Activated naive CD8-positive, alpha-beta T cell treated with anti-CD3 and anti-CD28 coated beads for 36 hours (primary cell): ENCODE measurements around the gene SLC5A1. TPM values are rescaled to one million over a fixed set of nuclear protein-coding genes. Genes with fewer than 3 reads are reported as not detected.

ENCODE experiments used
- DNase-seq: peaks from one replicate; pipeline ENCODE4 v3.0.0; 2021
- H3K27ac Mint-ChIP-seq: one replicate; pipeline ENCODE4 v1.8.0; 2022; ENCODE audit warnings: mild to moderate bottlenecking, moderate library complexity, mixed read lengths
- H3K27me3 Mint-ChIP-seq: one replicate; pipeline ENCODE4 v1.8.0; 2022; ENCODE audit warnings: mild to moderate bottlenecking, mixed read lengths
- H3K36me3 Mint-ChIP-seq: one replicate; pipeline ENCODE4 v1.8.0; 2021; ENCODE audit warnings: mild to moderate bottlenecking, mixed read lengths
- H3K4me1 Mint-ChIP-seq: one replicate; pipeline ENCODE4 v1.8.0; 2021; ENCODE audit warnings: mixed read lengths
- H3K4me3 Mint-ChIP-seq: one replicate; pipeline ENCODE4 v1.8.0; 2022; ENCODE audit warnings: mild to moderate bottlenecking, moderate library complexity, mixed read lengths
- H3K9me3 Mint-ChIP-seq: one replicate; pipeline ENCODE4 v1.8.0; 2022; ENCODE audit warnings: mixed read lengths
- total RNA-seq, 2 experiments: library from RNA; stranded (reverse); gene quantifications; one replicate each; pipeline ENCODE4 v1.2.3, GENCODE V29; 2021

Gene SLC5A1
- not detected for total RNA-seq

DNA sequence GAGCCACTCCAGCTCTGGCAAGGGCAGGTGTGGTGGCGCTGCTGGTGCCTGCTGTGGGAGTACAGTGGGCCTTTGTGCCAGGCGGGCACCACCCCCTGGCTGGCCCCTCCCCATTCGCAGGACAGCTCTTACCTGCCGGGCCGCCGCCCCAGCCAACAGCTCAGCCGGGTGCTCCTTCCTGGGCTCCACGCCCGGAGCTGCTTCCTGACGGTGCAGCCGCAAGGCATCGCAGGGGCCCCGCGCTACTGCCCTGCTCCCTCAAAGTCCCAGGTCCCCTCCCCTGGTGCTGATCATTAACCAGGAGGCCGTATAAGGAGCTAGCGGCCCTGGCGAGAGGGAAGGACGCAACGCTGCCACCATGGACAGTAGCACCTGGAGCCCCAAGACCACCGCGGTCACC, at the start of gene SLC5A1:
TSS of gene SLC5A1 (plus strand) at position 338 of the 400 bp plus-strand sequence. CDS start at position 359, 21 bp downstream.
- Mint-ChIP-seq H3K4me1 (no peaks in the 10 kb centered on the region), H3K27ac (no peak within 1 kb of the TSS), H3K27me3 (peaks cover 75% of the 10 kb centered on the region), H3K36me3 (no peaks in the 10 kb centered on the region), H3K4me3 (no peak within 1 kb of the TSS), H3K9me3 (no peaks in the 10 kb centered on the region)
- no peak for DNase-seq

DNA sequence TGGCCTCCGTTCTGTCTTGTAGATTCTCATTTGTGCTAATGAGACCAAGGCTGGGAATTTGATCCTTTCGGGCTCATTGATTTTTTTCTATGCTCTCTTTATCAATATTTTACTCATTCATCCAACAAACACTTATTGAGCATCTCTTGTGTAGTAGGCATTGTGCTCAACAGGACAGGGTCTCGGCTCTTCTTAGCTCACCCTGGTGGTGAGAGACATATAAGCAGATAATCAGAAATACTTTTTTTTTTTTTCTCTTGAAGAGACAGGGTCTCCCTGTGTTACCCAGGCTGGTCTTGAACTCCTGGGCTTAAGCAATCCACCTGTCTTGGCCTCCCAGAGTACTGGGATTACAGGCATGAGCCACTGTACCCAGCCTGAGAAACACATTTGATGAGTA, 48.0 kb upstream of the SLC5A1 start:
- Mint-ChIP-seq H3K4me3 (no peak overlapping the region), H3K4me1 (no peaks in the 10 kb centered on the region), H3K27ac (no peak overlapping the region), H3K9me3 (no peaks in the 10 kb centered on the region), H3K36me3 (no peaks in the 10 kb centered on the region), H3K27me3 (peaks cover 5% of the 10 kb centered on the region)
- DNase-seq = no peak

GRCh38 chr22:31995807-31996206, 47.3 kb upstream of the SLC5A1 start:
- Mint-ChIP-seq H3K4me3 (no peak overlapping the region), H3K27me3 (peaks cover 5% of the 10 kb centered on the region), H3K27ac (no peak overlapping the region)

DNA sequence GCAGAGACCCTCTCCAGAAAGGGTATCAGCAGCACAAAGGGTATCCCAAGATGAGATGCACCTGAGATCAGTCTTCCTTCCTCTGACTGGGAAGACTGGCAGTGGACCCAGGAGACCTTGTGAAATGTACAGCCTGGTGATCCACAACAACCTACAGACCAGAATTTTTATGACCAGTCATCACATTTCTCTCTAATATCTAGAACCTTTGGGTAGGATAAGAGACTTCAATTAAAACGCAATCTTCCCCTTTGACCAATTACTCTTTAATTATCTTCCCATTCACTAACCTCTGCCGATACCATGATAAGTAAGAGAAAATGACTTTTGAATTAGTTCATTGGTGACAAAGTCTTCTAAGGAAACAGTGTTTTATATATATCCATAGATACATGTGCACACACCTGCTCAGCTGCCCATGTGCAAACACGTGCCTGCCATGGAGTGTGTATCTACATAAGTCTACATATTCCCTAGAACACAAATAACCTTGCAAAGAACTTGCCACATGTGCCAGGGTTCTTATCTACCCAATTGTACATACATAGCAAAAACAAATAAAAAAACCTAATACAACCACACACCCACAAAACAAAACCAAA, 44.2 kb upstream of the SLC5A1 start:
- H3K27me3 Mint-ChIP-seq = peaks cover 5% of the 10 kb centered on the region
- H3K4me3 Mint-ChIP-seq = no peak overlapping the region
- peaks cover 2% of the 10 kb centered on the region for H3K4me1 Mint-ChIP-seq
- no peak for DNase-seq
- H3K27ac Mint-ChIP-seq = no peak overlapping the region
- no peaks in the 10 kb centered on the region for H3K36me3 Mint-ChIP-seq
- no peaks in the 10 kb centered on the region for H3K9me3 Mint-ChIP-seq

More at GRCh38 chr22:31995807-31996206, 47.3 kb upstream of the SLC5A1 start:
- Mint-ChIP-seq H3K4me1 (peaks cover 2% of the 10 kb centered on the region), H3K36me3 (no peaks in the 10 kb centered on the region), H3K9me3 (no peaks in the 10 kb centered on the region)
- DNase-seq = no peak

GRCh38 chr22:32000181-32000580, 42.9 kb upstream of the SLC5A1 start:
- H3K4me1 Mint-ChIP-seq = peaks cover 2% of the 10 kb centered on the region
- no peak overlapping the region for H3K27ac Mint-ChIP-seq
- H3K27me3 Mint-ChIP-seq = peaks cover 5% of the 10 kb centered on the region
- no peaks in the 10 kb centered on the region for H3K36me3 Mint-ChIP-seq
- no peak for DNase-seq
- H3K9me3 Mint-ChIP-seq = no peaks in the 10 kb centered on the region
- H3K4me3 Mint-ChIP-seq = no peak overlapping the region

- no peak overlapping the region for H3K4me3 Mint-ChIP-seq
- H3K9me3 Mint-ChIP-seq = peaks cover 3% of the 10 kb centered on the region
- DNase-seq = no peak
- no peaks in the 10 kb centered on the region for H3K36me3 Mint-ChIP-seq
- peaks cover 5% of the 10 kb centered on the region for H3K27me3 Mint-ChIP-seq
- no peaks in the 10 kb centered on the region for H3K4me1 Mint-ChIP-seq
- no peak overlapping the region for H3K27ac Mint-ChIP-seq
These were observed 37.6 kb upstream of the SLC5A1 start for GRCh38 chr22:32005453-32005852.

- peaks cover 13% of the 10 kb centered on the region for H3K27me3 Mint-ChIP-seq
- H3K4me3 Mint-ChIP-seq = no peak overlapping the region
- H3K9me3 Mint-ChIP-seq = peaks cover 29% of the 10 kb centered on the region
- no peak overlapping the region for H3K27ac Mint-ChIP-seq
- H3K36me3 Mint-ChIP-seq = peaks cover 3% of the 10 kb centered on the region
- no peaks in the 10 kb centered on the region for H3K4me1 Mint-ChIP-seq
- no peak for DNase-seq
These were observed 29.9 kb upstream of the SLC5A1 start for GRCh38 chr22:32013200-32013599.

DNA sequence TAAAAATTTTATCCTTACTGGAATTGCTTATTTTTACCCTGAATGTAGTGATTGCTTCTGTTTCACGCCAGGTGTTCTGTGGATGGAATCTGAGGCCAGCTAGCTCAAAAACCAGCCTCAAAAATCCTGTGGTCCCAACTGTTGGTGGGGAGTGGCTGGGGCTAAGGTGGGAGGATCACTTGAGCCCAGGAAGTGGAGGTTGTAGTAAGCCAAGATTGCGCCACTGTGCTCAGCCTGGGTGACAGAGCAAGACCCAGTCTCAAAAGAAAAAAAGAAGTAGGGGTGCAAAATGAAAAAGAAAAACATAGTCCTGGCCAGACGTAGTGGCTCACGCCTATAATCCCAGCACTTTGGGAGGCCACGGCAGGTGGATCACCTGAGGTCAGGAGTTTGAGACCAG, 27.0 kb upstream of the SLC5A1 start:
- H3K4me3 Mint-ChIP-seq = no peak overlapping the region
- peaks cover 6% of the 10 kb centered on the region for H3K4me1 Mint-ChIP-seq
- peaks cover 33% of the 10 kb centered on the region for H3K27me3 Mint-ChIP-seq
- H3K9me3 Mint-ChIP-seq = peaks cover 26% of the 10 kb centered on the region
- no peak overlapping the region for H3K27ac Mint-ChIP-seq
- no peak for DNase-seq
- peaks cover 3% of the 10 kb centered on the region for H3K36me3 Mint-ChIP-seq

GRCh38 chr22:32018056-32018455, 25.0 kb upstream of the SLC5A1 start:
- H3K9me3 Mint-ChIP-seq = peaks cover 15% of the 10 kb centered on the region
- no peak overlapping the region for H3K4me3 Mint-ChIP-seq
- peaks cover 38% of the 10 kb centered on the region for H3K27me3 Mint-ChIP-seq
- H3K27ac Mint-ChIP-seq = no peak overlapping the region
- no peak for DNase-seq
- H3K36me3 Mint-ChIP-seq = peaks cover 3% of the 10 kb centered on the region
- peaks cover 6% of the 10 kb centered on the region for H3K4me1 Mint-ChIP-seq

GRCh38 chr22:32020117-32020516, 22.9 kb upstream of the SLC5A1 start:
- H3K27me3 Mint-ChIP-seq = peaks cover 38% of the 10 kb centered on the region
- no peak for DNase-seq
- peaks cover 5% of the 10 kb centered on the region for H3K9me3 Mint-ChIP-seq
- H3K27ac Mint-ChIP-seq = no peak overlapping the region
- H3K4me1 Mint-ChIP-seq = peaks cover 6% of the 10 kb centered on the region
- no peak overlapping the region for H3K4me3 Mint-ChIP-seq
- no peaks in the 10 kb centered on the region for H3K36me3 Mint-ChIP-seq

DNA sequence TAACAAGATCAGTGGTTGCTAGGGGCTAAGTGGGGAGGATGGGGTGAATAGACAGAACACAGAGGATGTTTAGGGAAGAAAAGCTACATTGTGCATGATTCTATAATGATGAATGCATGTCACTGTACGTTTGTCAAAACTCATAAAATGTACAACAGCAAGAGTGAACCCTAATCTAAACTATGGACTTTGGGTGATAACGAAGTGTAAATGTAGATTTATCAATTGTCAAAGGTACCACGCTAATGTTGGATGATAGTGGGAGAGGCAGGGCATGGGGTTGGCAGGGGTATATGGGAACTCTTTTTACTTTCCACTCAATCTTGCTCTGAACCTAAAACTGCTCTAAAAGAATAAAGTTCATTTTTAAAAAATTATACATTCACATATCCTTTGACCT, 21.3 kb upstream of the SLC5A1 start:
- no peak for DNase-seq
- Mint-ChIP-seq H3K9me3 (peaks cover 3% of the 10 kb centered on the region), H3K27ac (no peak overlapping the region), H3K4me3 (no peak overlapping the region), H3K36me3 (no peaks in the 10 kb centered on the region), H3K27me3 (peaks cover 42% of the 10 kb centered on the region), H3K4me1 (peaks cover 6% of the 10 kb centered on the region)

- Mint-ChIP-seq H3K27ac (no peak overlapping the region), H3K4me3 (no peak overlapping the region), H3K9me3 (peaks cover 2% of the 10 kb centered on the region), H3K36me3 (no peaks in the 10 kb centered on the region), H3K27me3 (peaks cover 27% of the 10 kb centered on the region), H3K4me1 (peaks cover 6% of the 10 kb centered on the region)
- no peak for DNase-seq
These were observed 19.7 kb upstream of the SLC5A1 start for GRCh38 chr22:32023251-32023827.

DNA sequence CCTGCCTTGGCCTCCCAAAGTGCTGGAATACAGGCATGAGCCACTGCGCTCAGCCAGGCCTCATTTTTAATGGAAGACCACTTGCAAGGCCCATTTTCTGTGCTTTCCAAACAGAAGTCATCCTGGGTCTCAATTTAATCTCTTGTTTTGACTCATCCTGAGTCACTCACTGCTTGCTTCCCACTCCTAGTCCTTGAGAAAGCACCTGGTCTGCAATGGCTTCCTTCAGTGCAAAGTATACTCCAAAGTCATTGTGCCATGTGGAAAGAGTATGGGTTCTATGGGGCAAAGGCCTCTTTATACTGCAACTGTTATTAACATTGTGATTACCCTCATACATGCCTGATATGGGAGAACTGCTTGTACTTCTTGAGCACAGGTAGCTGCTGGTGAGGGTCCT, 18.3 kb upstream of the SLC5A1 start:
- H3K27ac Mint-ChIP-seq = no peak overlapping the region
- H3K4me1 Mint-ChIP-seq = peaks cover 6% of the 10 kb centered on the region
- H3K4me3 Mint-ChIP-seq = no peak overlapping the region
- peaks cover 21% of the 10 kb centered on the region for H3K27me3 Mint-ChIP-seq
- H3K9me3 Mint-ChIP-seq = peaks cover under 1% of the 10 kb centered on the region
- DNase-seq = no peak
- H3K36me3 Mint-ChIP-seq = no peaks in the 10 kb centered on the region

GRCh38 chr22:32030518-32031247, 12.4 kb upstream of the SLC5A1 start:
- H3K4me3 Mint-ChIP-seq = no peak overlapping the region
- H3K27me3 Mint-ChIP-seq = peaks cover 6% of the 10 kb centered on the region
- H3K9me3 Mint-ChIP-seq = no peaks in the 10 kb centered on the region
- DNase-seq = no peak
- no peaks in the 10 kb centered on the region for H3K4me1 Mint-ChIP-seq
- no peak overlapping the region for H3K27ac Mint-ChIP-seq
- no peaks in the 10 kb centered on the region for H3K36me3 Mint-ChIP-seq

- peaks cover 3% of the 10 kb centered on the region for H3K27me3 Mint-ChIP-seq
- H3K9me3 Mint-ChIP-seq = no peaks in the 10 kb centered on the region
- H3K4me3 Mint-ChIP-seq = no peak overlapping the region
- no peak overlapping the region for H3K27ac Mint-ChIP-seq
- no peak for DNase-seq
- H3K4me1 Mint-ChIP-seq = no peaks in the 10 kb centered on the region
- H3K36me3 Mint-ChIP-seq = no peaks in the 10 kb centered on the region
These were observed 11.6 kb upstream of the SLC5A1 start for GRCh38 chr22:32031466-32031865.

- H3K36me3 Mint-ChIP-seq = no peaks in the 10 kb centered on the region
- no peaks in the 10 kb centered on the region for H3K4me1 Mint-ChIP-seq
- peaks cover 13% of the 10 kb centered on the region for H3K27me3 Mint-ChIP-seq
- no peaks in the 10 kb centered on the region for H3K9me3 Mint-ChIP-seq
- no peak for DNase-seq
- no peak overlapping the region for H3K4me3 Mint-ChIP-seq
- no peak overlapping the region for H3K27ac Mint-ChIP-seq
These were observed 8.8 kb upstream of the SLC5A1 start for GRCh38 chr22:32034275-32034674.
